ENCODE data around the gene SAFB.

GRCh38 chr19:5628919-5629481 lies 6.1 kb downstream of the SAFB start:
- TF ChIP-seq MED13 (CRISPR knock-in tag; IDR thresholded peaks at IDR 0.05) (no peak), PAF1 (CRISPR knock-in tag; IDR thresholded peaks at IDR 0.05) (no peak), PLSCR1 (CRISPR knock-in tag; IDR thresholded peaks at IDR 0.05; ENCODE audit: borderline replicate concordance) (no peak), ZNF691 (CRISPR knock-in tag; IDR thresholded peaks at IDR 0.05; ENCODE audit: borderline replicate concordance, low read depth) (no peak), ZNF569 (CRISPR knock-in tag; IDR thresholded peaks at IDR 0.05; ENCODE audit: borderline replicate concordance) (no peak)
